GM12878 (cell line): ENCODE measurements around the gene FAM222A. TPM values are rescaled to one million over a fixed set of nuclear protein-coding genes. Genes with fewer than 3 reads are reported as not detected.

Experiments used
- ATAC-seq: fragments of 200-7000 bp; cut with Tn5 transposase; 3 replicates; pipeline ENCODE4 v1.9.1; 2020; ENCODE audit warnings: mild to moderate bottlenecking, moderate library complexity
- BruUV-seq: library from RNA; stranded (reverse); fragments of 400-500 nt; replicated peaks from 2 replicates; lab custom pipeline; 2021; lab: Mats Ljungman, UMichigan
- CTCF ChIA-PET: fragments of 300-600 bp; sonication (Branson Sonifier 250); formaldehyde crosslinking; extraction: SDS; loops from one replicate; lab custom pipeline; 2021; ENCODE audit warnings: inconsistent platforms; lab: Yijun Ruan, JAX
- POLR2A ChIA-PET: fragments of 350-600 bp; formaldehyde crosslinking; extraction: SDS; loops from one replicate; lab custom pipeline; 2021; ENCODE audit warnings: inconsistent platforms; lab: Charles Lee
- RAD21 ChIA-PET: fragments of 300-600 bp; sonication (Branson Sonifier 250); formaldehyde crosslinking; loops from one replicate; lab custom pipeline; 2023; ENCODE audit warnings: antibody characterized with exemption; ENCODE audit not compliant: unreplicated experiment; lab: Charles Lee
- SMC1A ChIA-PET: fragments of 300-600 bp; sonication (Branson Sonifier 250); formaldehyde crosslinking; loops from one replicate; lab custom pipeline; 2023; ENCODE audit not compliant: unreplicated experiment, uncharacterized antibody; lab: Charles Lee
- DNase-seq: peaks from one replicate; pipeline ENCODE4 v3.0.0-alpha.2; 2011; ENCODE audit warnings: low read depth, low spot score
- FAIRE-seq: peaks from 3 replicates; lab custom pipeline; 2011; peaks lifted over from hg19 to GRCh38; lab: Jason Lieb, UNC
- H2AFZ ChIP-seq: 2 replicates; pipeline ENCODE4 v1.6.0; 2011; ENCODE audit warnings: low read depth, low read length, control low read depth; ENCODE audit not compliant: control insufficient read depth
- H3K27ac ChIP-seq: 2 replicates; pipeline ENCODE4 v1.5.1; 2011; ENCODE audit warnings: control low read depth; ENCODE audit not compliant: control insufficient read depth, insufficient read depth
- H3K27me3 ChIP-seq, 2 experiments: replicated peaks in 1 of 2; 2 replicates each; pipeline versions ENCODE4 v1.6.0 to v1.6.1; 2011; ENCODE audit warnings: low read length in 1 of 2; ENCODE audit not compliant: control insufficient read depth in 2 of 2, insufficient read depth in 2 of 2
- H3K36me3 ChIP-seq, 2 experiments: 2 replicates each; pipeline ENCODE4 v1.5.1; 2011; ENCODE audit warnings: low read length in 1 of 2; ENCODE audit not compliant: control insufficient read depth in 2 of 2, insufficient read depth in 2 of 2
- H3K4me1 ChIP-seq: 2 replicates; pipeline ENCODE4 v1.6.1; 2011; ENCODE audit warnings: mild to moderate bottlenecking, low read length, moderate library complexity, mixed read lengths; ENCODE audit not compliant: control insufficient read depth, insufficient read depth
- H3K4me2 ChIP-seq: 2 replicates; pipeline ENCODE4 v1.6.0; 2011; ENCODE audit warnings: control low read depth; ENCODE audit not compliant: control insufficient read depth, insufficient read depth
- H3K4me3 ChIP-seq: fragments of 200-600 bp; sonication (generic); 2 replicates; pipeline ENCODE4 v1.5.1; 2016
- H3K79me2 ChIP-seq: 2 replicates; pipeline ENCODE4 v1.6.0; 2011; ENCODE audit warnings: low read length; ENCODE audit not compliant: control insufficient read depth, insufficient read depth
- H3K9ac ChIP-seq: 2 replicates; pipeline ENCODE4 v1.8.0; 2011; ENCODE audit warnings: low read length, control low read depth, mixed read lengths; ENCODE audit not compliant: control insufficient read depth, insufficient read depth
- H3K9me3 ChIP-seq: replicated peaks from 3 replicates; pipeline ENCODE4 v1.5.1; 2011; ENCODE audit warnings: mild to moderate bottlenecking, low read length; ENCODE audit not compliant: control insufficient read depth, insufficient read depth
- H4K20me1 ChIP-seq: 2 replicates; pipeline ENCODE4 v1.6.0; 2011; ENCODE audit not compliant: control insufficient read depth, insufficient read depth
- ASH2L ChIP-seq: fragments of 300-600, 200-600 bp; sonication (generic); IDR thresholded peaks from 2 replicates; pipeline ENCODE4 v1.6.1; 2017; ENCODE audit warnings: low read depth, mild to moderate bottlenecking, borderline replicate concordance
- CHD1 ChIP-seq: IDR thresholded peaks from 2 replicates; pipeline ENCODE4 v1.6.1; 2012; ENCODE audit warnings: low read depth, low read length, improper control_type of control experiment
- CHD4 ChIP-seq: fragments of 200-600 bp; sonication (generic); IDR thresholded peaks from 2 replicates; pipeline ENCODE4 v1.6.1; 2016; ENCODE audit warnings: mild to moderate bottlenecking
- CUX1 ChIP-seq: IDR thresholded peaks from 2 replicates; pipeline ENCODE4 v1.6.1; 2012; ENCODE audit warnings: improper control_type of control experiment, low read depth, low read length; ENCODE audit not compliant: insufficient replicate concordance
- FOXM1 ChIP-seq: IDR thresholded peaks from 2 replicates; pipeline ENCODE4 v1.6.1; 2012; ENCODE audit warnings: low read depth, mild to moderate bottlenecking, inconsistent platforms, low read length, moderate library complexity
- HDAC2 ChIP-seq: fragments of 200-600 bp; sonication (generic); IDR thresholded peaks from 2 replicates; pipeline ENCODE4 v1.6.1; 2017
- NRF1 ChIP-seq: conservative IDR thresholded peaks from 2 replicates; pipeline ENCODE4 v1.6.1; 2011; ENCODE audit warnings: mild to moderate bottlenecking, low read depth, low read length, improper control_type of control experiment
- PAX8 ChIP-seq: fragments of 450-650 bp; IDR thresholded peaks from 2 replicates; pipeline ENCODE4 v1.6.1; 2017; ENCODE audit warnings: mild to moderate bottlenecking, moderate library complexity
- SP1 ChIP-seq: IDR thresholded peaks from one replicate; pipeline ENCODE4 v1.6.1; 2011; ENCODE audit warnings: low read depth, low read length
- SREBF1 ChIP-seq: IDR thresholded peaks from 2 replicates; pipeline ENCODE4 v1.6.1; 2012; ENCODE audit warnings: mild to moderate bottlenecking, low read length
- SREBF2 ChIP-seq: IDR thresholded peaks from 2 replicates; pipeline ENCODE4 v1.6.1; 2012; ENCODE audit warnings: mild to moderate bottlenecking, low read length
- TBL1XR1 ChIP-seq: IDR thresholded peaks from 2 replicates; pipeline ENCODE4 v1.6.1; 2012; ENCODE audit warnings: low read depth, low read length, improper control_type of control experiment
- TCF3 ChIP-seq: IDR thresholded peaks from 2 replicates; pipeline ENCODE4 v1.6.1; 2012; ENCODE audit warnings: low read depth, mild to moderate bottlenecking, low read length, borderline replicate concordance; ENCODE audit not compliant: insufficient read depth
- YBX1 ChIP-seq: fragments of 450-650 bp; IDR thresholded peaks from 2 replicates; pipeline ENCODE4 v1.6.1; 2016; ENCODE audit warnings: antibody characterized with exemption
- WGBS: methylation state at CpG from one replicate; pipeline ENCODE4 v1.1.6; 2016; ENCODE audit warnings: low lambda C conversion rate; ENCODE audit not compliant: insufficient replicate concordance, insufficient coverage; ENCODE audit errors: missing lambda C conversion rate; 5-methylcytosine and 5-hydroxymethylcytosine counted together
- in situ Hi-C: fragments of 300-500 bp; cut with MboI; formaldehyde crosslinking; loops from 9 replicates; pipeline ENCODE4 v1.14.3; 2018; ENCODE audit warnings: mixed read lengths
- intact Hi-C: fragments of 100-400 bp; cut with micrococcal nuclease; formaldehyde crosslinking; loops from one replicate; pipeline ENCODE4 v1.14.2; 2022; ENCODE audit not compliant: unreplicated experiment
- polyA plus RNA-seq, 11 experiments: library from polyadenylated mRNA; depleted of rRNA in 4 of 11; unstranded in 6 of 11; stranded (reverse) in 5 of 11; fragments of >200 nt; fragmentation: Nextera tagmentation in 4 of 11; fragmentation: Illumina TruSeq in 1 of 11; extraction: Ambion mirVana in 4 of 11; extraction: Trizol in 1 of 11; gene quantifications; 1 replicate in 1 of 11; 2 replicates in 10 of 11; pipeline versions ENCODE4 v1.2.1 to v1.2.3, GENCODE V29; 2011 to 2016; ENCODE audit warnings: inconsistent platforms in 2 of 11, missing spikeins in 2 of 11, low read depth in 1 of 11
- total RNA-seq, 4 experiments: library from RNA; depleted of rRNA in 3 of 4; stranded (reverse); fragments of >200 nt in 3 of 4; fragmentation: Illumina TruSeq in 1 of 4; extraction: Trizol in 1 of 4; gene quantifications; 2 replicates each; pipeline versions ENCODE4 v1.2.1 to v1.2.3, GENCODE V29; 2013 to 2021

Gene FAM222A
- total and polyA plus RNA-seq, 10 of the 15 experiments (the other 5 are each of a cell fraction or from before 2014, with no cell fraction given) = 0.04 to 0.49 (median 0.14) TPM; not detected in 3

- H3K36me3 ChIP-seq = no peaks in the 10 kb centered on the region
- no peak for ATAC-seq
- no peak overlapping the region for H3K4me3 ChIP-seq
- H3K27me3 ChIP-seq = no peaks in the 10 kb centered on the region; a peak in 1 of 4 replicates
- no peaks in the 10 kb centered on the region for H3K4me1 ChIP-seq
- ChIA-PET CTCF (interaction anchor here (0.8 to 1.1 kb wide), 3 partner anchors 22 to 61 kb away, joined by 3 read pairs; no protein-coding TSS in a partner anchor), RAD21 (no interaction called here), SMC1A (no interaction called here), POLR2A (no interaction called here)
- no peaks in the 10 kb centered on the region; the same call in 2 of the 3 replicates for H3K9me3 ChIP-seq
- intact Hi-C loops (no loop called here), in situ Hi-C loops (no loop called here)
- WGBS = 44% methylated on average over 9 of the region's 9 CpGs
- DNase-seq = no peak
- H3K27ac ChIP-seq = no peak overlapping the region
- no peak overlapping the region for H3K9ac ChIP-seq
- no peaks in the 10 kb centered on the region for H4K20me1 ChIP-seq
- no peak overlapping the region for H3K4me2 ChIP-seq
- no peak for FAIRE-seq
- no peak overlapping the region for H2AFZ ChIP-seq
- H3K79me2 ChIP-seq = no peaks in the 10 kb centered on the region
- TF ChIP-seq SP1 (no peak), PAX8 (no peak), CHD1 (no peak), CHD4 (no peak), SREBF2 (no peak), TCF3 (no peak)
- BruUV-seq = no TSS peak
Measured at GRCh38 chr12:109782326-109782703, 68.7 kb downstream of the FAM222A start.

- in situ Hi-C loops = no loop called here
- 58% methylated on average over 27 of the region's 28 CpGs for WGBS
- TF ChIP-seq YBX1 = no peak
- TF ChIP-seq NRF1 = no peak
- no peak for TF ChIP-seq TBL1XR1
- no peak for TF ChIP-seq CUX1
- TF ChIP-seq SREBF1 = no peak
- no peak for TF ChIP-seq ASH2L
- TF ChIP-seq FOXM1 = no peak
- TF ChIP-seq HDAC2 = no peak
Measured at GRCh38 chr12:109783135-109783964, 69.7 kb downstream of the FAM222A start.

More at GRCh38 chr12:109783135-109783964, 69.7 kb downstream of the FAM222A start:
- no peak overlapping the region for H3K4me2 ChIP-seq
- H3K9me3 ChIP-seq = no peaks in the 10 kb centered on the region; the same call in 2 of the 3 replicates
- ChIA-PET RAD21 (interaction anchor here (0.7 kb wide), 1 partner anchor 354 kb away, joined by 3 read pairs; no protein-coding TSS in a partner anchor), POLR2A (no interaction called here), SMC1A (no interaction called here), CTCF (no interaction called here)
- H3K79me2 ChIP-seq = no peaks in the 10 kb centered on the region
- no peaks in the 10 kb centered on the region for H3K36me3 ChIP-seq
- no peak overlapping the region for H3K9ac ChIP-seq
- DNase-seq = no peak
- intact Hi-C loops = no loop called here
- no peak overlapping the region for H3K4me3 ChIP-seq
- BruUV-seq = no TSS peak
- ATAC-seq = no peak
- no peak overlapping the region for H2AFZ ChIP-seq
- no peak for FAIRE-seq
- no peak overlapping the region for H3K27ac ChIP-seq
- H3K27me3 ChIP-seq = peaks cover 0 to 3% of the 10 kb centered on the region in 2 experiments; a peak in 2 of 4 replicates
- H3K4me1 ChIP-seq = no peaks in the 10 kb centered on the region
- H4K20me1 ChIP-seq = no peaks in the 10 kb centered on the region
